ENCODE measurements around the gene ICA1.

ICA1 gene

DNA sequence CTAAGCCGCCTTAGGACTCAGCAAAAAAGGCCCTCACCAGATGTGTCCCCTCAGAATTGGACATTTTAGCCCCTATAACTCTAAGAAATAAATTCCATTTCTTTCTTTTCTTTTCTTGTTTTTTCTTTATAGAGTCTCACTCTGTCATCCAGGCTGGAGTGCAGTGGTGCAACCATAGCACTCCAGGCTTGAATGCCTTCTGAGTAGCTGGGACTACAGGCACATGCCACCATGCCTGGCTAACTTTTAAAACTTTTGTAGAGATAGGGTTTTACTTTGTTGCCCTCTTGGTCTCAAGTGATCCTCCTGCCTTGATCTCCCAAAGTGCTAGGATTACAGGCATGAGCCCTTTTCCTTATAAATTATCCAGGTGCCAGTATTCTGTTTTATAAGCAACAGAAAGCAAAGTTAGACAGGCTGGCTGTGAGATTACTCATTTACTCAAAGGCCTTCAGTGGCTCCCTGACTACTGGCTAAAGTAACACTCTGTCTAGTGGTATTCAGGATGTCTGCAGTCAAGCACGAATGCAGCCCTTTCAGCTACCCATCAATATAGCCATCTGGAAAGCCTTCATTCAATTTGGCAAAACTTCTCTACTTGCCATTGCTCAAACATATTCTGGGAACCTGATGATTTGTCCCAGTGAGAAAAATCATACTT lies 128.6 kb downstream of the ICA1 start:
- Histone ChIP-seq H3K9ac (ENCODE audit: low read depth, low read length) (no peak overlapping the region), H3K9me3 (replicated peaks; ENCODE audit: low read length) (no peaks in the 10 kb centered on the region), H3K4me1 (ENCODE audit: control insufficient read depth, insufficient read depth, low read length) (no peaks in the 10 kb centered on the region), H3K4me2 (ENCODE audit: low read length) (no peak overlapping the region), H3K36me3 (ENCODE audit: insufficient read depth, low read length) (no peaks in the 10 kb centered on the region), H3K4me3 (ENCODE audit: low read length) (no peak overlapping the region), H3K27me3 (ENCODE audit: control insufficient read depth, insufficient read depth, low read length) (no peaks in the 10 kb centered on the region)

GRCh38 chr7:8131694-8132605 lies 130.0 kb downstream of the ICA1 start:
- Histone ChIP-seq H3K4me2 (ENCODE audit: low read length) (no peak overlapping the region), H3K9me3 (replicated peaks; ENCODE audit: low read length) (no peaks in the 10 kb centered on the region), H3K27me3 (ENCODE audit: control insufficient read depth, insufficient read depth, low read length) (no peaks in the 10 kb centered on the region), H3K4me3 (ENCODE audit: low read length) (no peak overlapping the region), H3K4me1 (ENCODE audit: control insufficient read depth, insufficient read depth, low read length) (no peaks in the 10 kb centered on the region), H3K9ac (ENCODE audit: low read depth, low read length) (no peak overlapping the region), H3K36me3 (ENCODE audit: insufficient read depth, low read length) (no peaks in the 10 kb centered on the region)

DNA sequence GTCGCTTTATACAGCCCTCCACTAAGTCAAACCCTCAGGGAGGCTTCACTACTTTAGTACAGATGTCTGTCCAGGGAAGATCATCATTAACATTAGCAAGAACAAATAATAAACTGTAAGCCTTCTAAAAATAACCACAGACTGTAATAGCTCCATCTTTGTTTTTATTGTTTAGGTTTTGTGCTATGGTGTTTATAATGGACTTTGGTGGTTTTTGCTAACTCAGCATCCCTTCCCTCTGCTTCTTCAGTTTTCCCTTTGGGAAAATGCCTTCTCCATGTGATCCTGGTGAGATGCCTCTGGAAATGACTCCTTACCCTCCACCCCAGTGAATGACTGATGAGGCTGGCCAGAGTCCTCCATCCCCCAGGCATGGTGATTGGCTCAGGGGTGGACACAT lies 131.3 kb downstream of the ICA1 start:
- Histone ChIP-seq H3K9me3 (replicated peaks; ENCODE audit: low read length) (no peaks in the 10 kb centered on the region), H3K4me2 (ENCODE audit: low read length) (no peak overlapping the region), H3K27me3 (ENCODE audit: control insufficient read depth, insufficient read depth, low read length) (no peaks in the 10 kb centered on the region), H3K9ac (ENCODE audit: low read depth, low read length) (no peak overlapping the region), H3K4me1 (ENCODE audit: control insufficient read depth, insufficient read depth, low read length) (no peaks in the 10 kb centered on the region), H3K4me3 (ENCODE audit: low read length) (no peak overlapping the region), H3K36me3 (ENCODE audit: insufficient read depth, low read length) (no peaks in the 10 kb centered on the region)

DNA sequence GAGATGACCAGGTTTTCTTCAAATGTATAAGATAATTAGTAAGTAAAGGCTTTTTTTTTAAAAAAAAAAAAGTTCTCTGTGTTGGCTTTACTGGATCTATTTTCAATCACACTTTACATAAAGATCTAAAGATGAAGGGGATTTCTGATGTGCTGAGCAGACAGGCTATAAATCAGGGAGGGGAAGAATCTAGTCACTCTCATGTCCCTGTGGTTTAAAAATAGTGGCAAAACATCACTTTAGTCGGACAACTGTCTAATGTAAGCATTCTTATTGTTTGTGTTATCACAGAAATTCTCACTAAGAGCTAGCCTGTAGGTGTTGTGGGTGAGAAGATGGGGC lies 132.7 kb downstream of the ICA1 start:
- no peak overlapping the region for H3K9ac ChIP-seq (ENCODE audit: low read depth, low read length)
- no peaks in the 10 kb centered on the region for H3K4me1 ChIP-seq (ENCODE audit: control insufficient read depth, insufficient read depth, low read length)
- H3K9me3 ChIP-seq (replicated peaks; ENCODE audit: low read length) = no peaks in the 10 kb centered on the region
- H3K4me3 ChIP-seq (ENCODE audit: low read length) = no peak overlapping the region
- no peaks in the 10 kb centered on the region for H3K36me3 ChIP-seq (ENCODE audit: insufficient read depth, low read length)
- H3K4me2 ChIP-seq (ENCODE audit: low read length) = no peak overlapping the region
- H3K27me3 ChIP-seq (ENCODE audit: control insufficient read depth, insufficient read depth, low read length) = no peaks in the 10 kb centered on the region

DNA sequence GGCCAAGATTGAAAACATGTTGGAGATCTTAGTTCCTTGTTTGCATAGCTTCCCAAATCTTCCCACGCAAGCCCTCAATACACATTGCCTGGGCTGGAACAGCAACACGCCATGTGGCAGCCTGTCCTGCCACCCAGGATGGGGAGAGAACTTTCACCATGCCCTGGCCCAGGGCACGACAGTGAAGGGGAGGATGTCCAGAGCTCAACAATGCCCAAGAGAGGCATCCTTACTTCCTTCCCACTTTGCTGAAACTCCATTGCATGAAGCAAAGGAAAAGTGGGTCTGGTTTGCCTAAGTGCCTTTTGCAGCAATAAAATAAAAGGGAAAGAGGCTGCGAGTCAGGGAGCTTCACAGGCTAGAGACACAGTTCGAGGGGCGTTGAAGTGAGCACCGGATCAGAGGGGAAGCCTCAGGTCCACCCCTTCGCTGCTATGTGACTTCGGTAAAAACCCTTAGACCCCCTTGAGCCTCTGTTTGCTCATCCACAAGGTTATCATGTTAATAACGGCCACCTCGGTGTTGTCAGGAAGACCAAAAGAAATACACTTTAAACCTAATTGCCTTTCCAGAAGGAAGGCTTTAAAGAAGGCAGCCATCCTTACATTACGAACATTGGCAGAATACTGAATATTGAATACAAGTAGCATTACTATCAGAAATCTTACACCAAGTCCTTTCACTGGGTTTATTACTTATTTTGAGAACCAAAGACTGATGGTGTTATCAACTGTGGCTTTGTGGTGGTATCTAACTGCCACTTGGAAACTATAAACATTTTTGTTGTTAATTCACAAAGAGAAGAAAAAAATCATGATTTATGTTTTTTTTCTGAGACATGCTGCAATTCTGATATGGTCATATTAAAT lies 133.3 kb downstream of the ICA1 start:
- Histone ChIP-seq H3K36me3 (ENCODE audit: insufficient read depth, low read length) (no peaks in the 10 kb centered on the region), H3K9ac (ENCODE audit: low read depth, low read length) (no peak overlapping the region), H3K4me2 (ENCODE audit: low read length) (no peak overlapping the region), H3K4me1 (ENCODE audit: control insufficient read depth, insufficient read depth, low read length) (no peaks in the 10 kb centered on the region), H3K4me3 (ENCODE audit: low read length) (no peak overlapping the region), H3K27me3 (ENCODE audit: control insufficient read depth, insufficient read depth, low read length) (no peaks in the 10 kb centered on the region), H3K9me3 (replicated peaks; ENCODE audit: low read length) (no peaks in the 10 kb centered on the region)

DNA sequence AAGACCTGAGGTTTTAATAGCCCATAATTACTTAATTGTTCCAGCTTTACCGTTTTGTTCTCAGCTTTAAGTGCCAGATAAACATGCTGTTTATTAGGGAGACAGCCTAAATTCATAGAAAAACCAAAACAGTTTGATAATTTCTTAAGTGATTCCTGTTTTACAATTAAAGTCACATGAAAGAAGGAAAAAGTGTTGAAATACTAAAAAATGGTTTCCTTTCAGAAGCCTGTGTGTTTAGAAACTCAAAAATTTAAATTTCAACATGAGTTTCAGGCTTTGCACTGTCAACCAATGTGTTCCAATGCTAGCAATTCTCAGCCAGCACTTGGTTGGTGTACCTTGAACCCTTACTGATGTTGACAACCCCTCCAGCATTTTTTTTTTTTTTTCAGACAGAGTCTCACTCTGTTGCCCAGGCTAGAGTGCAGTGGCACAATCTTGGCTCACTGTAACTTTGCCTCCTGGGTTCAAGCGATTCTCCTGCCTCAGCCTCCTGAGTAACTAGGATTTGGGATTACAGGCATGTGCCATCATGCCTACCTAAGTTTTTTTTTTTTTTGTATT lies 135.3 kb downstream of the ICA1 start:
- H3K27me3 ChIP-seq (ENCODE audit: control insufficient read depth, insufficient read depth, low read length) = peaks cover 10% of the 10 kb centered on the region
- H3K4me2 ChIP-seq (ENCODE audit: low read length) = no peak overlapping the region
- H3K4me1 ChIP-seq (ENCODE audit: control insufficient read depth, insufficient read depth, low read length) = no peaks in the 10 kb centered on the region
- H3K36me3 ChIP-seq (ENCODE audit: insufficient read depth, low read length) = no peaks in the 10 kb centered on the region
- no peaks in the 10 kb centered on the region for H3K9me3 ChIP-seq (replicated peaks; ENCODE audit: low read length)
- H3K9ac ChIP-seq (ENCODE audit: low read depth, low read length) = no peak overlapping the region
- no peak overlapping the region for H3K4me3 ChIP-seq (ENCODE audit: low read length)

- H3K4me2 ChIP-seq (ENCODE audit: low read length) = no peak overlapping the region
- H3K9me3 ChIP-seq (replicated peaks; ENCODE audit: low read length) = no peaks in the 10 kb centered on the region
- H3K9ac ChIP-seq (ENCODE audit: low read depth, low read length) = no peak overlapping the region
- peaks cover 13% of the 10 kb centered on the region for H3K27me3 ChIP-seq (ENCODE audit: control insufficient read depth, insufficient read depth, low read length)
- H3K4me3 ChIP-seq (ENCODE audit: low read length) = no peak overlapping the region
- no peaks in the 10 kb centered on the region for H3K36me3 ChIP-seq (ENCODE audit: insufficient read depth, low read length)
- no peaks in the 10 kb centered on the region for H3K4me1 ChIP-seq (ENCODE audit: control insufficient read depth, insufficient read depth, low read length)
These were observed 136.1 kb downstream of the ICA1 start for GRCh38 chr7:8125680-8126444.

GRCh38 chr7:8121243-8121642 lies 140.7 kb downstream of the ICA1 start:
- Histone ChIP-seq H3K4me3 (ENCODE audit: low read length) (no peak overlapping the region), H3K27me3 (ENCODE audit: control insufficient read depth, insufficient read depth, low read length) (peaks cover 13% of the 10 kb centered on the region), H3K9me3 (replicated peaks; ENCODE audit: low read length) (no peaks in the 10 kb centered on the region), H3K36me3 (ENCODE audit: insufficient read depth, low read length) (no peaks in the 10 kb centered on the region), H3K9ac (ENCODE audit: low read depth, low read length) (no peak overlapping the region), H3K4me2 (ENCODE audit: low read length) (no peak overlapping the region), H3K4me1 (ENCODE audit: control insufficient read depth, insufficient read depth, low read length) (no peaks in the 10 kb centered on the region)

GRCh38 chr7:8120390-8121058 lies 141.4 kb downstream of the ICA1 start:
- no peaks in the 10 kb centered on the region for H3K9me3 ChIP-seq (replicated peaks; ENCODE audit: low read length)
- H3K4me2 ChIP-seq (ENCODE audit: low read length) = no peak overlapping the region
- H3K4me3 ChIP-seq (ENCODE audit: low read length) = no peak overlapping the region
- no peak overlapping the region for H3K9ac ChIP-seq (ENCODE audit: low read depth, low read length)
- peaks cover 13% of the 10 kb centered on the region for H3K27me3 ChIP-seq (ENCODE audit: control insufficient read depth, insufficient read depth, low read length)
- no peaks in the 10 kb centered on the region for H3K4me1 ChIP-seq (ENCODE audit: control insufficient read depth, insufficient read depth, low read length)
- H3K36me3 ChIP-seq (ENCODE audit: insufficient read depth, low read length) = no peaks in the 10 kb centered on the region

DNA sequence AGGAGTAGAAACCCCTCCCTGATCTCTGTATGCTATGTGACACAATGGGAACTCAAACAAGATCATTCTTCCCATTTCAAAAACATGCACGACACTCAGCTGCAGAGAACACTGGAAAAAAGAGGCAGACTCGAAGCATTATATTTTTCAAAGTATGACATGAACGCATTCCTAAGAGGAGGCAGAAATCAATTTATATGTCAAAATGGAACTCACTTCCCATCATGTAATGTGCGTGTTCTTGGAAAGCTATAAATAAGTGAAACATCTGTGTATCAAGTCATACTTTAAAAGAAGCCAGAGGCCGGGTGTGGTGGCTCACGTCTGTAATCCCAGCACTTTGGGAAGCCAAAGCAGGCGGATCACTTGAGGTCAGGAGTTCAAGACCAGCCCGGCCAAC lies 142.7 kb downstream of the ICA1 start:
- Histone ChIP-seq H3K4me3 (ENCODE audit: low read length) (no peak overlapping the region), H3K4me1 (ENCODE audit: control insufficient read depth, insufficient read depth, low read length) (no peaks in the 10 kb centered on the region), H3K9me3 (replicated peaks; ENCODE audit: low read length) (no peaks in the 10 kb centered on the region), H3K36me3 (ENCODE audit: insufficient read depth, low read length) (no peaks in the 10 kb centered on the region), H3K27me3 (ENCODE audit: control insufficient read depth, insufficient read depth, low read length) (peaks cover 13% of the 10 kb centered on the region), H3K9ac (ENCODE audit: low read depth, low read length) (no peak overlapping the region), H3K4me2 (ENCODE audit: low read length) (no peak overlapping the region)
